HCT116 (cell line): ENCODE measurements around the gene HTRA3.

Source experiments
- EGR1 ChIP-seq: IDR thresholded peaks from 2 replicates; pipeline ENCODE4 v1.6.1; 2012; ENCODE audit warnings: low read depth
- MAX ChIP-seq: IDR thresholded peaks from 2 replicates; pipeline ENCODE4 v1.6.1; 2012
- POLR2A ChIP-seq: IDR thresholded peaks from 2 replicates; pipeline ENCODE4 v1.7.0; 2011; ENCODE audit warnings: borderline replicate concordance; ENCODE audit not compliant: insufficient read depth, insufficient read length; ENCODE audit errors: extremely low read depth
- SP1 ChIP-seq: IDR thresholded peaks from 2 replicates; pipeline ENCODE4 v1.6.1; 2012; ENCODE audit warnings: low read depth
- TF ChIP-seq, protein P1 (sequence below), 3 experiments: fragments of 200-600 bp in 1 of 3; sonication (generic) in 1 of 3; IDR thresholded peaks in 2 of 3; conservative IDR thresholded peaks in 1 of 3; 2 replicates each; pipeline ENCODE4 v1.5.1; 2012 to 2017; ENCODE audit warnings: low read depth in 2 of 3, low read length in 2 of 3, antibody characterized with exemption in 1 of 3, borderline replicate concordance in 1 of 3, control low read depth in 1 of 3, mild to moderate bottlenecking in 1 of 3, mixed read lengths in 1 of 3, mixed run types in 1 of 3, moderate library complexity in 1 of 3; ENCODE audit not compliant: insufficient read depth in 1 of 3
- TF ChIP-seq, protein P2 (sequence below): IDR thresholded peaks from 2 replicates; pipeline ENCODE4 v1.6.1; 2012; ENCODE audit warnings: low read depth

- TF ChIP-seq, protein P1, sequence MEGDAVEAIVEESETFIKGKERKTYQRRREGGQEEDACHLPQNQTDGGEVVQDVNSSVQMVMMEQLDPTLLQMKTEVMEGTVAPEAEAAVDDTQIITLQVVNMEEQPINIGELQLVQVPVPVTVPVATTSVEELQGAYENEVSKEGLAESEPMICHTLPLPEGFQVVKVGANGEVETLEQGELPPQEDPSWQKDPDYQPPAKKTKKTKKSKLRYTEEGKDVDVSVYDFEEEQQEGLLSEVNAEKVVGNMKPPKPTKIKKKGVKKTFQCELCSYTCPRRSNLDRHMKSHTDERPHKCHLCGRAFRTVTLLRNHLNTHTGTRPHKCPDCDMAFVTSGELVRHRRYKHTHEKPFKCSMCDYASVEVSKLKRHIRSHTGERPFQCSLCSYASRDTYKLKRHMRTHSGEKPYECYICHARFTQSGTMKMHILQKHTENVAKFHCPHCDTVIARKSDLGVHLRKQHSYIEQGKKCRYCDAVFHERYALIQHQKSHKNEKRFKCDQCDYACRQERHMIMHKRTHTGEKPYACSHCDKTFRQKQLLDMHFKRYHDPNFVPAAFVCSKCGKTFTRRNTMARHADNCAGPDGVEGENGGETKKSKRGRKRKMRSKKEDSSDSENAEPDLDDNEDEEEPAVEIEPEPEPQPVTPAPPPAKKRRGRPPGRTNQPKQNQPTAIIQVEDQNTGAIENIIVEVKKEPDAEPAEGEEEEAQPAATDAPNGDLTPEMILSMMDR (IDR thresholded peaks at IDR 0.05 in 2 of 3, conservative IDR thresholded peaks at IDR 0.05 in 1 of 3; ENCODE audit: borderline replicate concordance in 1 of 3, insufficient read depth in 1 of 3, low read depth in 2 of 3, low read length in 2 of 3) = no peak
- TF ChIP-seq POLR2A = no peak
- TF ChIP-seq MAX = no peak
- no peak for TF ChIP-seq SP1
- no peak for TF ChIP-seq EGR1
- TF ChIP-seq, protein P2, sequence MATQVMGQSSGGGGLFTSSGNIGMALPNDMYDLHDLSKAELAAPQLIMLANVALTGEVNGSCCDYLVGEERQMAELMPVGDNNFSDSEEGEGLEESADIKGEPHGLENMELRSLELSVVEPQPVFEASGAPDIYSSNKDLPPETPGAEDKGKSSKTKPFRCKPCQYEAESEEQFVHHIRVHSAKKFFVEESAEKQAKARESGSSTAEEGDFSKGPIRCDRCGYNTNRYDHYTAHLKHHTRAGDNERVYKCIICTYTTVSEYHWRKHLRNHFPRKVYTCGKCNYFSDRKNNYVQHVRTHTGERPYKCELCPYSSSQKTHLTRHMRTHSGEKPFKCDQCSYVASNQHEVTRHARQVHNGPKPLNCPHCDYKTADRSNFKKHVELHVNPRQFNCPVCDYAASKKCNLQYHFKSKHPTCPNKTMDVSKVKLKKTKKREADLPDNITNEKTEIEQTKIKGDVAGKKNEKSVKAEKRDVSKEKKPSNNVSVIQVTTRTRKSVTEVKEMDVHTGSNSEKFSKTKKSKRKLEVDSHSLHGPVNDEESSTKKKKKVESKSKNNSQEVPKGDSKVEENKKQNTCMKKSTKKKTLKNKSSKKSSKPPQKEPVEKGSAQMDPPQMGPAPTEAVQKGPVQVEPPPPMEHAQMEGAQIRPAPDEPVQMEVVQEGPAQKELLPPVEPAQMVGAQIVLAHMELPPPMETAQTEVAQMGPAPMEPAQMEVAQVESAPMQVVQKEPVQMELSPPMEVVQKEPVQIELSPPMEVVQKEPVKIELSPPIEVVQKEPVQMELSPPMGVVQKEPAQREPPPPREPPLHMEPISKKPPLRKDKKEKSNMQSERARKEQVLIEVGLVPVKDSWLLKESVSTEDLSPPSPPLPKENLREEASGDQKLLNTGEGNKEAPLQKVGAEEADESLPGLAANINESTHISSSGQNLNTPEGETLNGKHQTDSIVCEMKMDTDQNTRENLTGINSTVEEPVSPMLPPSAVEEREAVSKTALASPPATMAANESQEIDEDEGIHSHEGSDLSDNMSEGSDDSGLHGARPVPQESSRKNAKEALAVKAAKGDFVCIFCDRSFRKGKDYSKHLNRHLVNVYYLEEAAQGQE = no peak
These were observed 84.4 kb downstream of the HTRA3 start for GRCh38 chr4:8353912-8354453.
